Panc1 (cell line): ENCODE data around the gene TMPRSS6.

Source experiments
- POLR2AphosphoS5 ChIP-seq: IDR thresholded peaks from 2 replicates; pipeline ENCODE4 v1.6.1; 2012; ENCODE audit warnings: mild to moderate bottlenecking, low read depth, low read length, moderate library complexity
- TF ChIP-seq, protein P1 (sequence below): fragments of 450-650 bp; IDR thresholded peaks from 2 replicates; pipeline ENCODE4 v1.5.1; 2017; ENCODE audit warnings: mild to moderate bottlenecking

DNA sequence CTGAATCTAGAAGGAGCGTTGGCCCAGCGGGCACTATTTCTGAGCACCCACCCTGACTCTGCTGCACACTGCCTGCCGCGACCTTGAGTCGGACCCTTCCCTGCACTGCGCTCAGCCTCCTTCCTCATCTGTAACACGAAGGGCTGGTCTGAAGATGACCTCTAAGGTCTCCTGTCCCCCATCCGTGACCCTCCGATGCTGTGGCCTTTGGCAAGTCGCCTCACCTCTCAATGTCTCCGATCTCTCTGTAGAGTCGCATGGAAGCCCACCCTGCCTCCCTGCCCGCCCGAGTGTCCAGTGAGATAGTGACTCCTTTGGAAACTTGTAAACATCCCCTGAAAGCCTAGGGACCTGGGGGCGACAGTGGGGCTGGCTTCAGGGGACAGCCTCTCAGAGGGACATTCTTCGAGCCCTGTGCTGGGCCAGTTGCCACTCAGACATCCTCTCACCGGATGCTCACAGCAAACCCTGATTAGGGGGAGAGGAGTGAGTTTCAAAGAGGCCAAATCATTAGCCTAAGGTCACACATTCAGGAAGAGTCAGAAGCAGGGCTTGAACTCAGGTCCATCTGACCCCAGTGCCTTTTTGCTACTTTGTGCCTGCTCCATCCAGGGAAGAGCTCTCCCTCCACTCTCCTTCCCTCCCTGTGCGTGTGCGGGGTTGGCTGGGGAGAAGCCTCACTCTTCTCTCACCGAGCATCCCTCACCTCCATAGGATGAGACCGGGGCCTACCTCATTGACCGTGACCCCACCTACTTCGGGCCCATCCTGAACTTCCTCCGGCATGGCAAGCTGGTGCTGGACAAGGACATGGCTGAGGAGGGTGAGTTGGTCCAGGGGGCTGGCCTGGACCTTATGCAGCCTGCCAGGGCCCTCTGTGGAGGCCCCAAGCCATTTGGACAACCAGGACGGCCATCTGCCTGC is 56.9 kb downstream of the TMPRSS6 start:
- TF ChIP-seq, protein P1, sequence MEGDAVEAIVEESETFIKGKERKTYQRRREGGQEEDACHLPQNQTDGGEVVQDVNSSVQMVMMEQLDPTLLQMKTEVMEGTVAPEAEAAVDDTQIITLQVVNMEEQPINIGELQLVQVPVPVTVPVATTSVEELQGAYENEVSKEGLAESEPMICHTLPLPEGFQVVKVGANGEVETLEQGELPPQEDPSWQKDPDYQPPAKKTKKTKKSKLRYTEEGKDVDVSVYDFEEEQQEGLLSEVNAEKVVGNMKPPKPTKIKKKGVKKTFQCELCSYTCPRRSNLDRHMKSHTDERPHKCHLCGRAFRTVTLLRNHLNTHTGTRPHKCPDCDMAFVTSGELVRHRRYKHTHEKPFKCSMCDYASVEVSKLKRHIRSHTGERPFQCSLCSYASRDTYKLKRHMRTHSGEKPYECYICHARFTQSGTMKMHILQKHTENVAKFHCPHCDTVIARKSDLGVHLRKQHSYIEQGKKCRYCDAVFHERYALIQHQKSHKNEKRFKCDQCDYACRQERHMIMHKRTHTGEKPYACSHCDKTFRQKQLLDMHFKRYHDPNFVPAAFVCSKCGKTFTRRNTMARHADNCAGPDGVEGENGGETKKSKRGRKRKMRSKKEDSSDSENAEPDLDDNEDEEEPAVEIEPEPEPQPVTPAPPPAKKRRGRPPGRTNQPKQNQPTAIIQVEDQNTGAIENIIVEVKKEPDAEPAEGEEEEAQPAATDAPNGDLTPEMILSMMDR = no peak
- TF ChIP-seq POLR2AphosphoS5 = no peak
